ENCODE results near the gene MTX1. TPM values are rescaled to one million over a fixed set of nuclear protein-coding genes. Genes with fewer than 3 reads are reported as not detected.
"Not testable (repeated sequence)": the region's sequence is repeated elsewhere in the genome, so short reads cannot be mapped to it uniquely, and the experiment has no call there.

MTX1 gene
- total and polyA plus RNA-seq, 4 donors, result 25.6 to 72.1 (median 58.3) TPM

DNA sequence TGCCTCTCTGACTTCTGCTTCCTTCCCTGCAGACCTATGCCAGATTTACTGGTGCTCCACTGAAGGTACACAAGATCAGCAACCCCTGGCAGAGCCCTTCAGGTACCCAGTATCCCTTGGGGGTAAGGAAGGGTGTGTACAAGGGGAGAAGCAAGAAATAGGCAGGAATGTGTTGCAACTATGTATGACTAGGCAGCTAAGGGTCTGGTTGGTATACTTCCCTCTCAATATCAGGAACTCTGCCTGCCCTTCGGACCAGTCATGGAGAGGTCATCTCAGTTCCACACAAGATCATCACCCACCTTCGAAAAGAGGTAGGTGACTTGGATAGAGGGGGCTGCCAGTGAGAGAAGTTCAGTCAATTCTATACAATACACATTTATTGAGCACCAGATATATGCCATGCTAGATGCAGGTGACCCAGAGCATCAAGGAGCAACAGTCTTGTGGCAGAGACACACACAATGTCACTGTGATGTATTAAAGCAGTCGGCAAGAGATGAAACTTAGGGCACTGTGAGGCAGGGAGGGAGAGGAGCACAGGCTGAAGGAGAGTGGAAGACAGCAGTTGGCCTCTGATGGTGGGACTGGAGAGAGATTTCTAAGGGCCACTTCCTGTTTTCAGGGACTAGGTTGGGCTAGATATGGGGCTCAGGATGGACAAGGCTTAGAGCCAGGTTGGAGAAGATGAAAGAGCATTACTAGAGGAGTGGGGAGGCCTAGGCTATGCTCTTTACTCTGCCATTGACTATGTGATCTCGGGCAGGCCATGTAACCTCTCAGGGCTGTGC lies 2.0 kb downstream of the MTX1 start:
- no peak overlapping the region for H3K4me3 ChIP-seq
- H3K4me1 ChIP-seq (ENCODE audit: control insufficient read depth in 5 of 5, insufficient read depth in 5 of 5, low read length in 5 of 5), result peaks cover 0 to 28% (median 7%) of the 10 kb centered on the region in 5 donors
- H3K27ac ChIP-seq (ENCODE audit: low read depth in 1 of 2, low read length in 1 of 2), result no peak overlapping the region
- DNase-seq (no peak), ATAC-seq (ENCODE audit: insufficient read depth, low FRiP score) (no peak)
- no peak overlapping the region for H3K9ac ChIP-seq (ENCODE audit: insufficient read depth in 1 of 2, low read length in 2 of 2)
- WGBS, 2 donors, result 61 to 74% methylated on average over 4 of the region's 4 CpGs
- TF ChIP-seq, protein P1, sequence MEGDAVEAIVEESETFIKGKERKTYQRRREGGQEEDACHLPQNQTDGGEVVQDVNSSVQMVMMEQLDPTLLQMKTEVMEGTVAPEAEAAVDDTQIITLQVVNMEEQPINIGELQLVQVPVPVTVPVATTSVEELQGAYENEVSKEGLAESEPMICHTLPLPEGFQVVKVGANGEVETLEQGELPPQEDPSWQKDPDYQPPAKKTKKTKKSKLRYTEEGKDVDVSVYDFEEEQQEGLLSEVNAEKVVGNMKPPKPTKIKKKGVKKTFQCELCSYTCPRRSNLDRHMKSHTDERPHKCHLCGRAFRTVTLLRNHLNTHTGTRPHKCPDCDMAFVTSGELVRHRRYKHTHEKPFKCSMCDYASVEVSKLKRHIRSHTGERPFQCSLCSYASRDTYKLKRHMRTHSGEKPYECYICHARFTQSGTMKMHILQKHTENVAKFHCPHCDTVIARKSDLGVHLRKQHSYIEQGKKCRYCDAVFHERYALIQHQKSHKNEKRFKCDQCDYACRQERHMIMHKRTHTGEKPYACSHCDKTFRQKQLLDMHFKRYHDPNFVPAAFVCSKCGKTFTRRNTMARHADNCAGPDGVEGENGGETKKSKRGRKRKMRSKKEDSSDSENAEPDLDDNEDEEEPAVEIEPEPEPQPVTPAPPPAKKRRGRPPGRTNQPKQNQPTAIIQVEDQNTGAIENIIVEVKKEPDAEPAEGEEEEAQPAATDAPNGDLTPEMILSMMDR (IDR thresholded peaks at IDR 0.05; ENCODE audit: control extremely low read depth, extremely low read depth), result no peak
- H3K36me3 ChIP-seq (ENCODE audit: control insufficient read depth in 4 of 4, insufficient read depth in 4 of 4, low read length in 4 of 4), result peaks cover 0 to 9% (median 4%) of the 10 kb centered on the region in 4 donors
- no peaks in the 10 kb centered on the region for H3K27me3 ChIP-seq (ENCODE audit: control insufficient read depth in 3 of 3, insufficient read depth in 3 of 3, low read length in 2 of 3)
- no peaks in the 10 kb centered on the region for H3K9me3 ChIP-seq (ENCODE audit: control insufficient read depth in 4 of 4, insufficient read depth in 3 of 4, low read length in 3 of 4)

DNA sequence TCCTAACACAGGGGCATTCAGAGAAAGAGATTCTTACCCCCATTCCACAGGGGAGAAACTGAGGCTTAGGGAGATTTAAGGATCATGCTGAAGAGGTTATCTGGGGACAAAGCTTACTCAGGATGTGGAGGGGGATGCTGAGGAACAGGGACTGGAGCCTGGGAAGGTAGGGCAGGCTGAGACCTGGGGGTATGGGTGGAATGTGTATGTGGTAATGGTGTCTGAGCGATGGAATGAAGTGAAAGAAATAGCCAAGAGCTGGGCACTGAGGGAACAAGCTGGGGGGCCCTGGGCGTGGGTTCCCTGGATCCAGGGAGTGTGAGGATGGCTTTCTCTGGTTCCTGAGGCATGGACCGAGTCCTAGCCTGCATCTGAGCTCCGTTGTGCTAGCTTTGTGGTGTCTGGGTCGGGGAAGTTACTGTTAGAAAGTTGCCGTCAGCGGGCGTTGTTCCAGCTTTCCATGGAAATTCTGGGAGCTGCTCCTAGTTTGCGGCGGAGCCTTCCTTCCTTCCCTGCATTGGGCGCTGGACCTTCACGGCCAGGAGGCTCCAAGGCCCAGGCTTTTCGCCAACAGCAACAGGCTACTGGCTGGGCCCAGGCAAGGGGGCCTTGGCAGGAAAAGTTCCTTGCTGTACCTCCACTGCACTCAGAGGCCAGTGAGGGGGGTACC lies 3.0 kb downstream of the MTX1 start:
- H3K4me1 ChIP-seq (ENCODE audit: control insufficient read depth in 5 of 5, insufficient read depth in 5 of 5, low read length in 5 of 5), result peaks cover 0 to 27% (median 7%) of the 10 kb centered on the region in 5 donors
- H3K9me3 ChIP-seq (ENCODE audit: control insufficient read depth in 4 of 4, insufficient read depth in 3 of 4, low read length in 3 of 4); H3K27ac ChIP-seq (ENCODE audit: low read depth in 1 of 2, low read length in 1 of 2); ATAC-seq (ENCODE audit: insufficient read depth, low FRiP score); H3K9ac ChIP-seq (ENCODE audit: insufficient read depth in 1 of 2, low read length in 2 of 2); H3K36me3 ChIP-seq (ENCODE audit: control insufficient read depth in 4 of 4, insufficient read depth in 4 of 4, low read length in 4 of 4); H3K27me3 ChIP-seq (ENCODE audit: control insufficient read depth in 3 of 3, insufficient read depth in 3 of 3, low read length in 2 of 3); DNase-seq; H3K4me3 ChIP-seq: not testable (repeated sequence)
- 76 to 84% methylated on average over 12 to 13 of the region's 13 CpGs for WGBS, 2 donors

DNA sequence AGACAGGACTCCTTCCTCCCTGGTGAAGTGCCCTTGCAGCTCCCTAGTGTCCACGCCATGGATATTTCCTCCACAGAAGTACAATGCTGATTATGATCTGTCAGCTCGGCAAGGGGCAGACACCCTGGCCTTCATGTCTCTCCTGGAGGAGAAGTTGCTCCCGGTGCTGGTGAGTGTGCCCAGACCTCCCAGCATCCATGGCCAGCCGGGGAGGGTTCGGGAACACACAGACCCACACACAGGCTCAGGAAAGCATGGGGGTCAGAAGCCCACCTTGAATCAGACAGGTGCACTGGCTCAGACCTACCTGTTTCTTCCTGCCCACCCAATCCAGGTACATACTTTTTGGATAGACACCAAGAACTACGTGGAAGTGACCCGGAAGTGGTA lies 3.6 kb downstream of the MTX1 start:
- WGBS, 2 donors, result 87 to 92% methylated on average over 7 of the region's 7 CpGs
- H3K27ac ChIP-seq (ENCODE audit: low read depth in 1 of 2, low read length in 1 of 2); H3K9ac ChIP-seq (ENCODE audit: insufficient read depth in 1 of 2, low read length in 2 of 2); H3K4me3 ChIP-seq; ATAC-seq (ENCODE audit: insufficient read depth, low FRiP score); H3K27me3 ChIP-seq (ENCODE audit: control insufficient read depth in 3 of 3, insufficient read depth in 3 of 3, low read length in 2 of 3); H3K36me3 ChIP-seq (ENCODE audit: control insufficient read depth in 4 of 4, insufficient read depth in 4 of 4, low read length in 4 of 4); DNase-seq; H3K9me3 ChIP-seq (ENCODE audit: control insufficient read depth in 4 of 4, insufficient read depth in 3 of 4, low read length in 3 of 4): not testable (repeated sequence)
- peaks cover 0 to 22% (median 7%) of the 10 kb centered on the region in 5 donors for H3K4me1 ChIP-seq (ENCODE audit: control insufficient read depth in 5 of 5, insufficient read depth in 5 of 5, low read length in 5 of 5)

DNA sequence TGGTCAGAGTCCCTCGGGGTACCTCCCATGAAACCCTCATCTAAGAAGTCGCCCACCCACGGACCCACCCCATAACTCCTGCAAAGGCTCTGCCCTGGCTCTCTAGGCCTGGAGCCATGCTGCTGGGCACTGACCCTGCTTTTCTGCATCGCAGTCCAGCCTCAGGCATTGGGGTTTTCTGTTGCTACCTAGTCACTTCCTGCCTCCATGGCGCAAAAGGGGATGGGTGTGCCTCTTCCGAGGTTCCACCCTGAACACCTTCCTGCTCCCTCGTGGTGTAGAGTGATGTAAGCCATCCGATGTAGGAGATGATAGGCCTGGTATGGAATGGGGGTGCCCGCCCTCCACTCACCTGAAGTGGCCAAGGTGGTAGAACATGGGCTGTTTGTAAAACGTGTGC lies 6.2 kb downstream of the MTX1 start:
- not testable (repeated sequence) for DNase-seq; H3K36me3 ChIP-seq (ENCODE audit: control insufficient read depth in 4 of 4, insufficient read depth in 4 of 4, low read length in 4 of 4); H3K4me1 ChIP-seq (ENCODE audit: control insufficient read depth in 5 of 5, insufficient read depth in 5 of 5, low read length in 5 of 5); H3K27ac ChIP-seq (ENCODE audit: low read depth in 1 of 2, low read length in 1 of 2); H3K9ac ChIP-seq (ENCODE audit: insufficient read depth in 1 of 2, low read length in 2 of 2); ATAC-seq (ENCODE audit: insufficient read depth, low FRiP score); H3K9me3 ChIP-seq (ENCODE audit: control insufficient read depth in 4 of 4, insufficient read depth in 3 of 4, low read length in 3 of 4); H3K27me3 ChIP-seq (ENCODE audit: control insufficient read depth in 3 of 3, insufficient read depth in 3 of 3, low read length in 2 of 3); H3K4me3 ChIP-seq
- WGBS, 2 donors, result 74 to 86% methylated on average over 6 to 9 of the region's 10 CpGs
